SK-N-SH (cell line): ENCODE results near the gene LDB2. TPM values are rescaled to one million over a fixed set of nuclear protein-coding genes. Genes with fewer than 3 reads are reported as not detected.

Source experiments
- CTCF ChIA-PET: fragments of 300-600, 350-600 bp; formaldehyde crosslinking; extraction: SDS; loops from one replicate; lab custom pipeline; 2021; lab: Yijun Ruan, JAX
- POLR2A ChIA-PET: fragments of 350-600 bp; sonication (Branson Sonifier 250); formaldehyde crosslinking; extraction: SDS; loops from one replicate; lab custom pipeline; 2020; ENCODE audit warnings: antibody characterized with exemption, inconsistent platforms; lab: Yijun Ruan, JAX
- DNase-seq: peaks from one replicate; pipeline ENCODE4 v3.0.0; 2012
- H2AFZ ChIP-seq: fragments of 200-600 bp; sonication (generic); 2 replicates; pipeline ENCODE4 v1.8.1; 2016; ENCODE audit warnings: antibody characterized with exemption, mild to moderate bottlenecking, low read depth
- H3F3A ChIP-seq: fragments of 200-600 bp; sonication (generic); replicated peaks from 2 replicates; pipeline ENCODE3; 2016; ENCODE audit warnings: antibody characterized with exemption, mild to moderate bottlenecking; ENCODE audit not compliant: insufficient read depth
- H3K27ac ChIP-seq, 2 experiments: fragments of 200-500 bp in 1 of 2; fragments of 200-600 bp in 1 of 2; sonication (Bioruptor generic) in 1 of 2; sonication (generic), shearing (Covaris generic) in 1 of 2; 2 replicates each; pipeline versions ENCODE4 v1.5.1 to v1.6.1; 2014 to 2016; ENCODE audit warnings: low read depth in 2 of 2, inconsistent platforms in 1 of 2, low read length in 1 of 2, mild to moderate bottlenecking in 1 of 2, mixed read lengths in 1 of 2
- H3K27me3 ChIP-seq: fragments of 200-600 bp; sonication (generic), shearing (Covaris generic); 2 replicates; pipeline ENCODE4 v1.6.1; 2016; ENCODE audit warnings: mixed run types; ENCODE audit not compliant: insufficient read depth
- H3K36me3 ChIP-seq, 2 experiments: fragments of 200-500 bp in 1 of 2; fragments of 200-600 bp in 1 of 2; sonication (Bioruptor generic) in 1 of 2; sonication (generic) in 1 of 2; replicated peaks in 1 of 2; 2 replicates each; pipeline versions ENCODE3 to v1.5.1; 2014 to 2016; ENCODE audit warnings: low read length in 1 of 2, mild to moderate bottlenecking in 1 of 2; ENCODE audit not compliant: insufficient read depth in 2 of 2, control insufficient read depth in 1 of 2
- H3K4me1 ChIP-seq, 2 experiments: fragments of 200-500 bp in 1 of 2; fragments of 200-600 bp in 1 of 2; sonication (Bioruptor generic) in 1 of 2; sonication (generic), shearing (Covaris generic) in 1 of 2; 2 replicates each; pipeline versions ENCODE4 v1.5.1 to v1.6.1; 2014 to 2016; ENCODE audit warnings: low read depth in 1 of 2, low read length in 1 of 2, mixed run types in 1 of 2; ENCODE audit not compliant: insufficient read depth in 2 of 2, control insufficient read depth in 1 of 2
- H3K4me2 ChIP-seq: fragments of 200-600 bp; sonication (generic), shearing (Covaris generic); 2 replicates; pipeline ENCODE4 v1.6.1; 2017; ENCODE audit warnings: mixed run types
- H3K4me3 ChIP-seq, 2 experiments: fragments of 200-500 bp in 1 of 2; fragments of 200-600 bp in 1 of 2; sonication (Bioruptor generic) in 1 of 2; sonication (generic), shearing (Covaris generic) in 1 of 2; 2 replicates each; pipeline versions ENCODE4 v1.5.1 to v1.8.1; 2014 to 2016; ENCODE audit warnings: low read depth in 2 of 2, inconsistent platforms in 1 of 2, low read length in 1 of 2, mild to moderate bottlenecking in 1 of 2, mixed read lengths in 1 of 2, moderate library complexity in 1 of 2
- H3K79me2 ChIP-seq: fragments of 200-600 bp; sonication (generic); 2 replicates; pipeline ENCODE4 v1.8.1; 2017; ENCODE audit warnings: mild to moderate bottlenecking; ENCODE audit not compliant: insufficient read depth
- H3K9ac ChIP-seq: fragments of 200-600 bp; sonication (generic); 2 replicates; pipeline ENCODE4 v1.6.1; 2017; ENCODE audit warnings: mixed run types
- H3K9me2 ChIP-seq: fragments of 200-600 bp; sonication (generic); 2 replicates; pipeline ENCODE4 v1.6.1; 2017; ENCODE audit warnings: mixed run types
- H3K9me3 ChIP-seq: fragments of 200-600 bp; sonication (generic); 2 replicates; pipeline ENCODE4 v1.6.1; 2017; ENCODE audit warnings: mixed run types, mild to moderate bottlenecking, moderate library complexity
- H4K20me1 ChIP-seq: fragments of 200-600 bp; sonication (generic); 2 replicates; pipeline ENCODE4 v1.6.1; 2017; ENCODE audit warnings: mild to moderate bottlenecking, mixed run types; ENCODE audit not compliant: insufficient read depth
- CHD2 ChIP-seq: fragments of 150-350 bp; IDR thresholded peaks from 2 replicates; pipeline ENCODE4 v1.6.1; 2018; ENCODE audit warnings: low read length; ENCODE audit not compliant: partially characterized antibody
- CTCF ChIP-seq: fragments of 200-600 bp; sonication (generic); IDR thresholded peaks from 2 replicates; pipeline ENCODE4 v1.6.1; 2017; ENCODE audit warnings: antibody characterized with exemption, mild to moderate bottlenecking, moderate library complexity
- EP300 ChIP-seq, 2 experiments: IDR thresholded peaks; 2 replicates each; pipeline versions ENCODE4 v1.4.0 to v1.6.1; 2012; ENCODE audit warnings: borderline replicate concordance in 1 of 2, low read depth in 1 of 2, low read length in 1 of 2
- EZH2phosphoT487 ChIP-seq: fragments of 200-600 bp; sonication (generic); IDR thresholded peaks from 2 replicates; pipeline ENCODE4 v1.6.1; 2017; ENCODE audit warnings: low read depth, mixed run types, mild to moderate bottlenecking, antibody characterized with exemption, moderate library complexity, borderline replicate concordance
- FOSL2 ChIP-seq: IDR thresholded peaks from 2 replicates; pipeline ENCODE4 v1.4.0; 2012; ENCODE audit warnings: low read depth, mild to moderate bottlenecking, moderate library complexity, borderline replicate concordance
- GATA2 ChIP-seq: sonication (generic); formaldehyde crosslinking; IDR thresholded peaks from 2 replicates; pipeline ENCODE4 v1.5.0; 2020; ENCODE audit warnings: mild to moderate bottlenecking, missing genetic modification reagents
- JUND ChIP-seq: IDR thresholded peaks from 2 replicates; pipeline ENCODE4 v1.4.0; 2012
- MAX ChIP-seq: IDR thresholded peaks from 2 replicates; pipeline ENCODE4 v1.4.0; 2012; ENCODE audit warnings: low read depth
- MEF2A ChIP-seq: IDR thresholded peaks from 2 replicates; pipeline ENCODE4 v1.4.0; 2012; ENCODE audit warnings: low read depth, borderline replicate concordance
- MXI1 ChIP-seq: IDR thresholded peaks from 2 replicates; pipeline ENCODE4 v1.6.1; 2012; ENCODE audit warnings: mild to moderate bottlenecking, low read depth, low read length, improper control_type of control experiment
- PBX3 ChIP-seq: IDR thresholded peaks from 2 replicates; pipeline ENCODE4; 2012
- POLR2AphosphoS5 ChIP-seq: IDR thresholded peaks from 2 replicates; pipeline ENCODE4 v1.6.1; 2012; ENCODE audit warnings: low read depth, low read length
- RCOR1 ChIP-seq: fragments of 150-350 bp; IDR thresholded peaks from 2 replicates; pipeline ENCODE4 v1.6.1; 2017; ENCODE audit warnings: antibody characterized with exemption, low read length
- RFX5 ChIP-seq: IDR thresholded peaks from 2 replicates; pipeline ENCODE4 v1.6.1; 2012; ENCODE audit warnings: mild to moderate bottlenecking, improper control_type of control experiment, low read length
- RXRA ChIP-seq: IDR thresholded peaks from 2 replicates; pipeline ENCODE4 v1.4.0; 2012; ENCODE audit warnings: low read depth, mild to moderate bottlenecking, borderline replicate concordance
- SMC3 ChIP-seq: IDR thresholded peaks from 2 replicates; pipeline ENCODE4 v1.6.1; 2012; ENCODE audit warnings: low read depth, low read length, improper control_type of control experiment
- TAF1 ChIP-seq: IDR thresholded peaks from 2 replicates; pipeline ENCODE4 v1.6.1; 2012; ENCODE audit warnings: low read depth, mild to moderate bottlenecking, low read length, moderate library complexity, borderline replicate concordance
- TEAD4 ChIP-seq: IDR thresholded peaks from 2 replicates; pipeline ENCODE4 v1.4.0; 2012; ENCODE audit warnings: mild to moderate bottlenecking, borderline replicate concordance; ENCODE audit not compliant: insufficient read depth
- USF2 ChIP-seq: fragments of 150-350 bp; IDR thresholded peaks from 2 replicates; pipeline ENCODE4 v1.6.1; 2017; ENCODE audit warnings: antibody characterized with exemption, low read length, low read depth, borderline replicate concordance
- WGBS: methylation state at CpG from one replicate; pipeline ENCODE4 v1.1.6; 2017; ENCODE audit warnings: low lambda C conversion rate; 5-methylcytosine and 5-hydroxymethylcytosine counted together
- polyA plus RNA-seq, 3 experiments: library from polyadenylated mRNA; depleted of rRNA; stranded (reverse); fragments of >200 nt; gene quantifications; 2 replicates each; pipeline ENCODE4 v1.2.3, GENCODE V29; 2012

The LDB2 gene
- polyA plus RNA-seq, 1 of the 3 experiments (the other 2 are of a cell fraction), result 11.0 TPM

GRCh38 chr4:16802044-16802443 lies 96.4 kb downstream of the LDB2 start:
- Histone ChIP-seq H3K36me3 (no peaks in the 10 kb centered on the region), H3K9me3 (no peaks in the 10 kb centered on the region), H3K4me1 (no peaks in the 10 kb centered on the region), H2AFZ (no peak overlapping the region), H3K4me3 (no peak overlapping the region), H3F3A (peaks cover 5% of the 10 kb centered on the region), H3K27ac (no peak overlapping the region), H3K27me3 (no peaks in the 10 kb centered on the region), H3K9ac (no peak overlapping the region), H4K20me1 (no peaks in the 10 kb centered on the region), H3K79me2 (no peaks in the 10 kb centered on the region), H3K9me2 (no peaks in the 10 kb centered on the region), H3K4me2 (no peak overlapping the region)
- ChIA-PET POLR2A (no interaction called here), CTCF (interaction anchor here (0.5 to 2.1 kb wide), 2 partner anchors 8 to 22 kb away, joined by 3 to 11 read pairs; no protein-coding TSS in a partner anchor)
- 79% methylated on average over 3 of the region's 3 CpGs for WGBS
- TF ChIP-seq CTCF (no peak), RFX5 (no peak), GATA2 (CRISPR knock-in tag) (no peak), RCOR1 (no peak), POLR2AphosphoS5 (no peak), MAX (no peak), MXI1 (no peak), FOSL2 (no peak), RXRA (no peak), SMC3 (no peak), TEAD4 (no peak), JUND (no peak), MEF2A (no peak), TAF1 (no peak), EZH2phosphoT487 (no peak)
- DNase-seq, result no peak

GRCh38 chr4:16801356-16801755 lies 97.1 kb downstream of the LDB2 start:
- no peak overlapping the region for H3K9ac ChIP-seq
- no peaks in the 10 kb centered on the region for H3K4me1 ChIP-seq
- no peaks in the 10 kb centered on the region for H3K9me3 ChIP-seq
- H3F3A ChIP-seq, result peaks cover 5% of the 10 kb centered on the region
- H3K9me2 ChIP-seq, result no peaks in the 10 kb centered on the region
- no peak overlapping the region for H2AFZ ChIP-seq
- no peaks in the 10 kb centered on the region for H4K20me1 ChIP-seq
- H3K36me3 ChIP-seq, result no peaks in the 10 kb centered on the region
- H3K4me3 ChIP-seq, result no peak overlapping the region
- H3K79me2 ChIP-seq, result no peaks in the 10 kb centered on the region
- TF ChIP-seq PBX3 (no peak), EP300 (IDR thresholded peaks at IDR 0.05; ENCODE audit: borderline replicate concordance in 1 of 2, low read depth in 1 of 2, low read length in 1 of 2) (no peak), USF2 (no peak), SMC3 (no peak), RFX5 (no peak), RCOR1 (no peak), CHD2 (no peak), CTCF (no peak), GATA2 (CRISPR knock-in tag) (no peak)
- CTCF ChIA-PET, result no interaction called here
- H3K27me3 ChIP-seq, result no peaks in the 10 kb centered on the region
- POLR2A ChIA-PET, result no interaction called here
- WGBS, result 61% methylated on average over 3 of the region's 3 CpGs
- H3K4me2 ChIP-seq, result no peak overlapping the region
- DNase-seq, result no peak
- no peak overlapping the region for H3K27ac ChIP-seq
